Heart left ventricle (tissue), 16 donors: ENCODE measurements around the gene BMP2K. TPM values are rescaled to one million over a fixed set of nuclear protein-coding genes. Genes with fewer than 3 reads are reported as not detected.

ENCODE experiments used
- ATAC-seq, 4 donors: fragments of 200-7000 bp; cut with Tn5 transposase; one replicate each; pipeline ENCODE4 v1.9.1; 2020 to 2022; ENCODE audit warnings: moderate library complexity in 4 of 4, mild to moderate bottlenecking in 3 of 4, moderate number of reproducible peaks in 1 of 4
- DNase-seq, 5 donors: peaks; one replicate each; pipeline ENCODE4 v3.0.0-alpha.2; 2020
- H3K27ac ChIP-seq, 12 donors: fragments of 200-600 bp; sonication (generic) in 4 of 12; one replicate each; pipeline versions ENCODE4 v1.5.0 to v1.8.0; 2016 to 2022; ENCODE audit warnings: mild to moderate bottlenecking in 2 of 12
- H3K27me3 ChIP-seq, 9 donors: fragments of 200-600 bp; sonication (generic) in 2 of 9; one replicate each; pipeline versions ENCODE4 v1.5.1 to v1.8.0; 2016 to 2022; ENCODE audit warnings: mild to moderate bottlenecking in 3 of 9
- H3K36me3 ChIP-seq, 9 donors: fragments of 200-600 bp; sonication (generic) in 2 of 9; one replicate each; pipeline versions ENCODE4 v1.5.0 to v1.8.0; 2018 to 2022; ENCODE audit warnings: mild to moderate bottlenecking in 2 of 9
- H3K4me1 ChIP-seq, 12 donors: fragments of 200-600 bp; sonication (generic) in 4 of 12; one replicate each; pipeline versions ENCODE4 v1.5.0 to v1.8.0; 2016 to 2022; ENCODE audit warnings: mild to moderate bottlenecking in 3 of 12
- H3K4me3 ChIP-seq, 12 donors: fragments of 200-600 bp; sonication (generic) in 4 of 12; one replicate each; pipeline versions ENCODE4 v1.5.0 to v1.8.0; 2017 to 2022; ENCODE audit warnings: mild to moderate bottlenecking in 9 of 12, moderate library complexity in 4 of 12
- H3K9me3 ChIP-seq, 12 donors: fragments of 200-600 bp; sonication (generic) in 4 of 12; one replicate each; pipeline versions ENCODE4 v1.5.0 to v1.8.0; 2016 to 2022; ENCODE audit warnings: mild to moderate bottlenecking in 1 of 12
- CTCF ChIP-seq, 12 donors: fragments of 200-600 bp; sonication (generic) in 4 of 12; IDR thresholded peaks; one replicate each; pipeline versions ENCODE4 v1.5.0 to v1.8.0; 2018 to 2022; ENCODE audit warnings: antibody characterized with exemption in 12 of 12, mild to moderate bottlenecking in 5 of 12
- POLR2A ChIP-seq, 2 donors: fragments of 450-650 bp; IDR thresholded peaks; one replicate each; pipeline ENCODE4 v1.6.1; 2017; ENCODE audit warnings: antibody characterized with exemption in 2 of 2, mild to moderate bottlenecking in 2 of 2, moderate library complexity in 2 of 2
- WGBS, 4 donors: extraction: QIAGEN DNeasy Blood & Tissue Kit in 2 of 4; methylation state at CpG; one replicate each; pipeline versions ENCODE4 v1.1.5 to v1.1.7; 2013 to 2018; 5-methylcytosine and 5-hydroxymethylcytosine counted together
- intact Hi-C, 10 donors: fragments of 100-400 bp; cut with DNase I; formaldehyde crosslinking; loops; one replicate each; pipeline versions ENCODE4 v1.11.1 to v1.14.2; 2022
- polyA plus RNA-seq, 2 donors: library from polyadenylated mRNA; stranded (reverse); fragments of 200-250 nt; gene quantifications; one replicate each; pipeline ENCODE4 v1.2.3, GENCODE V29; 2013
- total RNA-seq, 9 donors: library from RNA; depleted of rRNA in 2 of 9; stranded (reverse); fragments of >200 nt in 2 of 9; fragmentation: NEBNext Ultra II Directional in 3 of 9; extraction: Animal tissue kit (Norgen Biotek cat#: 25700) in 3 of 9; gene quantifications; one replicate each; pipeline versions ENCODE4 v1.1.0 to v1.2.4, GENCODE V29; 2016 to 2023
- donor health status: ischemic (EF 13 %, LVEDD 7.1; RV severe dilation, severe dysfunction).
- donor health status: healthy with polysubstance abuse.
- donor health status: DM: no; HTN: yes; CAD: no.
- donor health status: DM: no; HTN: no; CAD: no.
- donor health status: ischemic (EF 25% LVEDD 6.9; RV normal size, moderate dysfunction).
- donor health status: ischemic (EF 25% LVEDD 5.7; RV mildly dilated, moderate dysfunction).
- donor health status: healthy.
- donor health status: DM: yes; HTN: yes; CAD: no.
- donor health status: ischemic (EF 35%, LVEDD 5.7; RV mildly dilated, moderate dysfunction).
- donor health status: nonischemic (EF 11% LVEDD 7.7; RV severe dilation, severe dysfunction).
- donor health status: DM: yes; HTN: yes; CAD: no.
- donor health status: PGD.
- donor health status: ischemic (EF 29% LVEDD 5.4; RV normal size, mild dysfunction).
- donor health status: nonischemic (EF 23%, LVEDD 6.1; RV moderate dilation, normal function).

Gene BMP2K
- total and polyA plus RNA-seq, 11 donors, result 5.4 to 65.7 (median 21.6) TPM

GRCh38 chr4:78938868-78939666 lies 162.9 kb downstream of the BMP2K start, which contains the start of gene PAQR3:
TSS of gene PAQR3 (minus strand) at chr4:78939438. CDS start at chr4:78939224, 214 bp downstream.
- peaks cover 0 to under 1% (median 0%) of the 10 kb centered on the region in 9 donors for H3K36me3 ChIP-seq
- no peaks in the 10 kb centered on the region for H3K9me3 ChIP-seq
- H3K27me3 ChIP-seq, result no peaks in the 10 kb centered on the region
- H3K27ac ChIP-seq, result peak within 1 kb of the TSS in 11 of 12 donors; percentile 15 to 82 (median 67)
- H3K4me3 ChIP-seq, result peak within 1 kb of the TSS; percentile 73 to 99 (median 88)
- ATAC-seq (peak; percentile 95 to 100 (median 100)), DNase-seq (peak; percentile 86 to 95 (median 88))
- WGBS, 4 donors, result 0 to 1% (median 0%) methylated on average over 32 to 77 of the region's 77 CpGs
- peaks cover 0 to 21% (median 13%) of the 10 kb centered on the region in 12 donors for H3K4me1 ChIP-seq
- TF ChIP-seq POLR2A (IDR thresholded peaks at IDR 0.05) (peak; percentile 52 to 88), CTCF (IDR thresholded peaks at IDR 0.05) (no peak)
- intact Hi-C loops, result no loop called here

GRCh38 chr4:78939667-78940008 lies 163.5 kb downstream of the BMP2K start:
- ATAC-seq, result no peak
- WGBS, 4 donors, result 1 to 3% (median 2%) methylated on average over 9 of the region's 9 CpGs
- no peak for DNase-seq

GRCh38 chr4:78940752-78941151 lies 164.6 kb downstream of the BMP2K start:
- ATAC-seq (no peak), DNase-seq (no peak)
- intact Hi-C loops, result loop anchor here in 1 of 10 donors (10.0 kb wide), 1 partner anchor 1394 kb away; the partner anchor contains the start of gene CFAP299
- peaks cover 0 to 21% (median 13%) of the 10 kb centered on the region in 12 donors for H3K4me1 ChIP-seq
- H3K27ac ChIP-seq, result no peak overlapping the region
- TF ChIP-seq POLR2A (IDR thresholded peaks at IDR 0.05), result no peak
- TF ChIP-seq CTCF (IDR thresholded peaks at IDR 0.05), result no peak
- H3K27me3 ChIP-seq, result no peaks in the 10 kb centered on the region
- 92 to 98% (median 96%) methylated on average over 5 of the region's 5 CpGs for WGBS, 4 donors
- no peak overlapping the region for H3K4me3 ChIP-seq
- no peaks in the 10 kb centered on the region for H3K36me3 ChIP-seq
- H3K9me3 ChIP-seq, result no peaks in the 10 kb centered on the region

More at GRCh38 chr4:78939667-78940008, 163.5 kb downstream of the BMP2K start:
- intact Hi-C loops, result loop anchor here in 1 of 10 donors (10.0 kb wide), 1 partner anchor 1395 kb away; the partner anchor contains the start of gene CFAP299
- H3K27me3 ChIP-seq, result no peaks in the 10 kb centered on the region
- H3K4me1 ChIP-seq, result peaks cover 0 to 21% (median 13%) of the 10 kb centered on the region in 12 donors
- TF ChIP-seq CTCF (IDR thresholded peaks at IDR 0.05) (no peak), POLR2A (IDR thresholded peaks at IDR 0.05) (no peak)
- H3K9me3 ChIP-seq, result no peaks in the 10 kb centered on the region
- H3K27ac ChIP-seq, result peak overlapping the region in 4 of 12 donors; percentile 49 to 82 (median 68)
- H3K36me3 ChIP-seq, result no peaks in the 10 kb centered on the region
- peak overlapping the region; percentile 73 to 99 (median 88) for H3K4me3 ChIP-seq

GRCh38 chr4:78944381-78944780 lies 168.2 kb downstream of the BMP2K start:
- no peaks in the 10 kb centered on the region for H3K27me3 ChIP-seq
- WGBS, 4 donors, result 60 to 71% (median 62%) methylated on average over 1 of the region's 1 CpG
- H3K36me3 ChIP-seq, result no peaks in the 10 kb centered on the region
- no peak for ATAC-seq
- intact Hi-C loops, result loop anchor here in 1 of 10 donors (10.0 kb wide), 1 partner anchor 1390 kb away; the partner anchor contains the start of gene CFAP299
- H3K9me3 ChIP-seq, result peaks cover 0 to 4% (median 0%) of the 10 kb centered on the region in 12 donors
- DNase-seq, result no peak
- no peak overlapping the region for H3K27ac ChIP-seq
- TF ChIP-seq POLR2A (IDR thresholded peaks at IDR 0.05), result no peak
- peaks cover 0 to 8% (median 6%) of the 10 kb centered on the region in 12 donors for H3K4me1 ChIP-seq
- no peak overlapping the region for H3K4me3 ChIP-seq
